ENCODE data around the gene RDX. TPM values are rescaled to one million over a fixed set of nuclear protein-coding genes. Genes with fewer than 3 reads are reported as not detected.

Gene RDX
- total and polyA plus RNA-seq, 2 experiments from 2014 or later: 45.2 to 226 TPM

DNA sequence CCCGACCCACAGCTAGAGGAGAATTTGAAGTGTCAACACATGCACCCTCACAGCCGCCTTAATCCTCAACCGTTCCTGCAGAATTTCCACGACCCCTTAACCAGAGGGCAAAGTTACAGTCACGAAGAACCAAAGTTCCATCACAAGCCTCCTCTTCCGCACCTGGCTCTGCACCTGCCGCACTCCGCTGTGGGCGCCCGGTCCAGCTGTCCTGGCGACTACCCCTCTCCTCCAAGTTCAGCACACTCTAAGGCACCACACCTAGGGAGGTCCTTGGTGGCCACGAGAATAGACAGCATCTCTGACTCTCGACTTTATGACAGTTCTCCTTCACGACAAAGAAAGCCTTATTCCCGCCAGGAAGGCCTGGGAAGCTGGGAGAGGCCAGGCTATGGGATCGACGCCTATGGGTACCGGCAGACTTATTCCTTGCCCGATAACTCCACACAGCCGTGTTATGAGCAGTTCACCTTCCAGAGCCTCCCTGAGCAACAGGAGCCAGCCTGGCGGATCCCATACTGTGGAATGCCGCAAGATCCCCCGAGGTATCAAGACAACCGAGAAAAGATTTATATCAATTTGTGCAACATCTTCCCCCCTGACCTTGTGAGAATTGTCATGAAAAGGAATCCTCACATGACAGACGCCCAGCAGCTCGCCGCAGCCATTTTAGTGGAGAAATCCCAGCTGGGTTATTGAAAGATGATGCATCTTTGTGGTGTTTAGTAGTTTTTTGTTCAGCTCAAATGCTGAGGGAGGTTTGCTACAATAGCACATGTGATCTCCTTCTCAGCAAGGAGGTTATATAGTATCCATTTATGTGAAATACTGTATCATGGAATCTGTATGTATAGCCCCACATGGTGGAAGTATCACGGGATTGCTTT lies 131.1 kb downstream of the RDX start:
- H3K9me2 ChIP-seq (ENCODE audit: insufficient read depth): no peaks in the 10 kb centered on the region
- H2AFZ ChIP-seq: no peak overlapping the region
- ATAC-seq (no peak), DNase-seq (ENCODE audit: low spot score) (no peak)
- H3K27me3 Mint-ChIP-seq (ENCODE audit: insufficient read depth, low read depth, poor library complexity): peaks cover 2% of the 10 kb centered on the region
- H3K4me1 Mint-ChIP-seq: no peaks in the 10 kb centered on the region
- no peaks in the 10 kb centered on the region for H3K9me3 Mint-ChIP-seq
- H3K4me2 ChIP-seq: no peak overlapping the region
- TF ChIP-seq, protein P1, sequence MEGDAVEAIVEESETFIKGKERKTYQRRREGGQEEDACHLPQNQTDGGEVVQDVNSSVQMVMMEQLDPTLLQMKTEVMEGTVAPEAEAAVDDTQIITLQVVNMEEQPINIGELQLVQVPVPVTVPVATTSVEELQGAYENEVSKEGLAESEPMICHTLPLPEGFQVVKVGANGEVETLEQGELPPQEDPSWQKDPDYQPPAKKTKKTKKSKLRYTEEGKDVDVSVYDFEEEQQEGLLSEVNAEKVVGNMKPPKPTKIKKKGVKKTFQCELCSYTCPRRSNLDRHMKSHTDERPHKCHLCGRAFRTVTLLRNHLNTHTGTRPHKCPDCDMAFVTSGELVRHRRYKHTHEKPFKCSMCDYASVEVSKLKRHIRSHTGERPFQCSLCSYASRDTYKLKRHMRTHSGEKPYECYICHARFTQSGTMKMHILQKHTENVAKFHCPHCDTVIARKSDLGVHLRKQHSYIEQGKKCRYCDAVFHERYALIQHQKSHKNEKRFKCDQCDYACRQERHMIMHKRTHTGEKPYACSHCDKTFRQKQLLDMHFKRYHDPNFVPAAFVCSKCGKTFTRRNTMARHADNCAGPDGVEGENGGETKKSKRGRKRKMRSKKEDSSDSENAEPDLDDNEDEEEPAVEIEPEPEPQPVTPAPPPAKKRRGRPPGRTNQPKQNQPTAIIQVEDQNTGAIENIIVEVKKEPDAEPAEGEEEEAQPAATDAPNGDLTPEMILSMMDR (conservative IDR thresholded peaks at IDR 0.05; ENCODE audit: low read depth in 2 of 2): no peak
- no peak for TF ChIP-seq EZH2 (IDR thresholded peaks at IDR 0.05; ENCODE audit: low read depth, unreplicated experiment)
- TF ChIP-seq, protein P2, sequence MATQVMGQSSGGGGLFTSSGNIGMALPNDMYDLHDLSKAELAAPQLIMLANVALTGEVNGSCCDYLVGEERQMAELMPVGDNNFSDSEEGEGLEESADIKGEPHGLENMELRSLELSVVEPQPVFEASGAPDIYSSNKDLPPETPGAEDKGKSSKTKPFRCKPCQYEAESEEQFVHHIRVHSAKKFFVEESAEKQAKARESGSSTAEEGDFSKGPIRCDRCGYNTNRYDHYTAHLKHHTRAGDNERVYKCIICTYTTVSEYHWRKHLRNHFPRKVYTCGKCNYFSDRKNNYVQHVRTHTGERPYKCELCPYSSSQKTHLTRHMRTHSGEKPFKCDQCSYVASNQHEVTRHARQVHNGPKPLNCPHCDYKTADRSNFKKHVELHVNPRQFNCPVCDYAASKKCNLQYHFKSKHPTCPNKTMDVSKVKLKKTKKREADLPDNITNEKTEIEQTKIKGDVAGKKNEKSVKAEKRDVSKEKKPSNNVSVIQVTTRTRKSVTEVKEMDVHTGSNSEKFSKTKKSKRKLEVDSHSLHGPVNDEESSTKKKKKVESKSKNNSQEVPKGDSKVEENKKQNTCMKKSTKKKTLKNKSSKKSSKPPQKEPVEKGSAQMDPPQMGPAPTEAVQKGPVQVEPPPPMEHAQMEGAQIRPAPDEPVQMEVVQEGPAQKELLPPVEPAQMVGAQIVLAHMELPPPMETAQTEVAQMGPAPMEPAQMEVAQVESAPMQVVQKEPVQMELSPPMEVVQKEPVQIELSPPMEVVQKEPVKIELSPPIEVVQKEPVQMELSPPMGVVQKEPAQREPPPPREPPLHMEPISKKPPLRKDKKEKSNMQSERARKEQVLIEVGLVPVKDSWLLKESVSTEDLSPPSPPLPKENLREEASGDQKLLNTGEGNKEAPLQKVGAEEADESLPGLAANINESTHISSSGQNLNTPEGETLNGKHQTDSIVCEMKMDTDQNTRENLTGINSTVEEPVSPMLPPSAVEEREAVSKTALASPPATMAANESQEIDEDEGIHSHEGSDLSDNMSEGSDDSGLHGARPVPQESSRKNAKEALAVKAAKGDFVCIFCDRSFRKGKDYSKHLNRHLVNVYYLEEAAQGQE (IDR thresholded peaks at IDR 0.05; ENCODE audit: unreplicated experiment): no peak
- TF ChIP-seq POLR2AphosphoS5 (IDR thresholded peaks at IDR 0.05; ENCODE audit: low read depth): no peak
- TF ChIP-seq, protein P3, sequence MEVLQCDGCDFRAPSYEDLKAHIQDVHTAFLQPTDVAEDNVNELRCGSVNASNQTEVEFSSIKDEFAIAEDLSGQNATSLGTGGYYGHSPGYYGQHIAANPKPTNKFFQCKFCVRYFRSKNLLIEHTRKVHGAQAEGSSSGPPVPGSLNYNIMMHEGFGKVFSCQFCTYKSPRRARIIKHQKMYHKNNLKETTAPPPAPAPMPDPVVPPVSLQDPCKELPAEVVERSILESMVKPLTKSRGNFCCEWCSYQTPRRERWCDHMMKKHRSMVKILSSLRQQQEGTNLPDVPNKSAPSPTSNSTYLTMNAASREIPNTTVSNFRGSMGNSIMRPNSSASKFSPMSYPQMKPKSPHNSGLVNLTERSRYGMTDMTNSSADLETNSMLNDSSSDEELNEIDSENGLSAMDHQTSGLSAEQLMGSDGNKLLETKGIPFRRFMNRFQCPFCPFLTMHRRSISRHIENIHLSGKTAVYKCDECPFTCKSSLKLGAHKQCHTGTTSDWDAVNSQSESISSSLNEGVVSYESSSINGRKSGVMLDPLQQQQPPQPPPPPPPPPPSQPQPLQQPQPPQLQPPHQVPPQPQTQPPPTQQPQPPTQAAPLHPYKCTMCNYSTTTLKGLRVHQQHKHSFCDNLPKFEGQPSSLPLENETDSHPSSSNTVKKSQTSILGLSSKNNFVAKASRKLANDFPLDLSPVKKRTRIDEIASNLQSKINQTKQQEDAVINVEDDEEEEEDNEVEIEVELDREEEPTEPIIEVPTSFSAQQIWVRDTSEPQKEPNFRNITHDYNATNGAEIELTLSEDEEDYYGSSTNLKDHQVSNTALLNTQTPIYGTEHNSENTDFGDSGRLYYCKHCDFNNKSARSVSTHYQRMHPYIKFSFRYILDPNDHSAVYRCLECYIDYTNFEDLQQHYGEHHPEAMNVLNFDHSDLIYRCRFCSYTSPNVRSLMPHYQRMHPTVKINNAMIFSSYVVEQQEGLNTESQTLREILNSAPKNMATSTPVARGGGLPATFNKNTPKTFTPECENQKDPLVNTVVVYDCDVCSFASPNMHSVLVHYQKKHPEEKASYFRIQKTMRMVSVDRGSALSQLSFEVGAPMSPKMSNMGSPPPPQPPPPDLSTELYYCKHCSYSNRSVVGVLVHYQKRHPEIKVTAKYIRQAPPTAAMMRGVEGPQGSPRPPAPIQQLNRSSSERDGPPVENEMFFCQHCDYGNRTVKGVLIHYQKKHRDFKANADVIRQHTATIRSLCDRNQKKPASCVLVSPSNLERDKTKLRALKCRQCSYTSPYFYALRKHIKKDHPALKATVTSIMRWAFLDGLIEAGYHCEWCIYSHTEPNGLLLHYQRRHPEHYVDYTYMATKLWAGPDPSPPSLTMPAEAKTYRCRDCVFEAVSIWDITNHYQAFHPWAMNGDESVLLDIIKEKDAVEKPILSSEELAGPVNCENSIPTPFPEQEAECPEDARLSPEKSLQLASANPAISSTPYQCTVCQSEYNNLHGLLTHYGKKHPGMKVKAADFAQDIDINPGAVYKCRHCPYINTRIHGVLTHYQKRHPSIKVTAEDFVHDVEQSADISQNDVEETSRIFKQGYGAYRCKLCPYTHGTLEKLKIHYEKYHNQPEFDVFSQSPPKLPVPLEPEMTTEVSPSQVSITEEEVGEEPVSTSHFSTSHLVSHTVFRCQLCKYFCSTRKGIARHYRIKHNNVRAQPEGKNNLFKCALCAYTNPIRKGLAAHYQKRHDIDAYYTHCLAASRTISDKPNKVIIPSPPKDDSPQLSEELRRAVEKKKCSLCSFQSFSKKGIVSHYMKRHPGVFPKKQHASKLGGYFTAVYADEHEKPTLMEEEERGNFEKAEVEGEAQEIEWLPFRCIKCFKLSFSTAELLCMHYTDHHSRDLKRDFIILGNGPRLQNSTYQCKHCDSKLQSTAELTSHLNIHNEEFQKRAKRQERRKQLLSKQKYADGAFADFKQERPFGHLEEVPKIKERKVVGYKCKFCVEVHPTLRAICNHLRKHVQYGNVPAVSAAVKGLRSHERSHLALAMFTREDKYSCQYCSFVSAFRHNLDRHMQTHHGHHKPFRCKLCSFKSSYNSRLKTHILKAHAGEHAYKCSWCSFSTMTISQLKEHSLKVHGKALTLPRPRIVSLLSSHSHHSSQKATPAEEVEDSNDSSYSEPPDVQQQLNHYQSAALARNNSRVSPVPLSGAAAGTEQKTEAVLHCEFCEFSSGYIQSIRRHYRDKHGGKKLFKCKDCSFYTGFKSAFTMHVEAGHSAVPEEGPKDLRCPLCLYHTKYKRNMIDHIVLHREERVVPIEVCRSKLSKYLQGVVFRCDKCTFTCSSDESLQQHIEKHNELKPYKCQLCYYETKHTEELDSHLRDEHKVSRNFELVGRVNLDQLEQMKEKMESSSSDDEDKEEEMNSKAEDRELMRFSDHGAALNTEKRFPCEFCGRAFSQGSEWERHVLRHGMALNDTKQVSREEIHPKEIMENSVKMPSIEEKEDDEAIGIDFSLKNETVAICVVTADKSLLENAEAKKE (CRISPR knock-in tag; IDR thresholded peaks at IDR 0.05): no peak
- TF ChIP-seq ZNF114 (CRISPR knock-in tag; IDR thresholded peaks at IDR 0.05): no peak
- TF ChIP-seq STAT1 (IDR thresholded peaks at IDR 0.05; ENCODE audit: unreplicated experiment): no peak
- TF ChIP-seq CREB1 (CRISPR knock-in tag; IDR thresholded peaks at IDR 0.05; ENCODE audit: low read depth): no peak
- TF ChIP-seq JUNB (IDR thresholded peaks at IDR 0.05; ENCODE audit: unreplicated experiment): no peak
- TF ChIP-seq ZNF331 (CRISPR knock-in tag; IDR thresholded peaks at IDR 0.05; ENCODE audit: low read depth): no peak
- TF ChIP-seq NANOG (IDR thresholded peaks at IDR 0.05; ENCODE audit: borderline replicate concordance): no peak
- TF ChIP-seq EZH2phosphoT487 (IDR thresholded peaks at IDR 0.05; ENCODE audit: unreplicated experiment): no peak
- TF ChIP-seq, protein P4, sequence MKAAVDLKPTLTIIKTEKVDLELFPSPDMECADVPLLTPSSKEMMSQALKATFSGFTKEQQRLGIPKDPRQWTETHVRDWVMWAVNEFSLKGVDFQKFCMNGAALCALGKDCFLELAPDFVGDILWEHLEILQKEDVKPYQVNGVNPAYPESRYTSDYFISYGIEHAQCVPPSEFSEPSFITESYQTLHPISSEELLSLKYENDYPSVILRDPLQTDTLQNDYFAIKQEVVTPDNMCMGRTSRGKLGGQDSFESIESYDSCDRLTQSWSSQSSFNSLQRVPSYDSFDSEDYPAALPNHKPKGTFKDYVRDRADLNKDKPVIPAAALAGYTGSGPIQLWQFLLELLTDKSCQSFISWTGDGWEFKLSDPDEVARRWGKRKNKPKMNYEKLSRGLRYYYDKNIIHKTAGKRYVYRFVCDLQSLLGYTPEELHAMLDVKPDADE (IDR thresholded peaks at IDR 0.05): no peak
- H4K20me1 ChIP-seq (replicated peaks; ENCODE audit: insufficient read depth): no peaks in the 10 kb centered on the region
- H3K27ac Mint-ChIP-seq: no peak overlapping the region
- no peaks in the 10 kb centered on the region for H3F3A ChIP-seq (replicated peaks; ENCODE audit: low read depth)
- no peaks in the 10 kb centered on the region for H3K36me3 ChIP-seq (ENCODE audit: insufficient read depth)
- H3K4me1 ChIP-seq (ENCODE audit: insufficient read depth): no peaks in the 10 kb centered on the region
- H3K4me3 Mint-ChIP-seq: no peak overlapping the region
- H3K36me3 Mint-ChIP-seq (ENCODE audit: low read depth): peaks cover 10% of the 10 kb centered on the region; the same call in 2 of the 3 replicates
- H3K27me3 ChIP-seq (ENCODE audit: insufficient read depth): no peaks in the 10 kb centered on the region
- no peaks in the 10 kb centered on the region for H3K79me2 ChIP-seq (replicated peaks; ENCODE audit: insufficient read depth)
- H3K27ac ChIP-seq (ENCODE audit: low read depth): no peak overlapping the region
- no peak overlapping the region for H3K4me3 ChIP-seq

All from GM23338 (cell line).